ENCODE results near the gene SNX13. TPM values are rescaled to one million over a fixed set of nuclear protein-coding genes. Genes with fewer than 3 reads are reported as not detected.

The SNX13 gene
- total RNA-seq, 1 donor from 2014 or later: 35.5 TPM

DNA sequence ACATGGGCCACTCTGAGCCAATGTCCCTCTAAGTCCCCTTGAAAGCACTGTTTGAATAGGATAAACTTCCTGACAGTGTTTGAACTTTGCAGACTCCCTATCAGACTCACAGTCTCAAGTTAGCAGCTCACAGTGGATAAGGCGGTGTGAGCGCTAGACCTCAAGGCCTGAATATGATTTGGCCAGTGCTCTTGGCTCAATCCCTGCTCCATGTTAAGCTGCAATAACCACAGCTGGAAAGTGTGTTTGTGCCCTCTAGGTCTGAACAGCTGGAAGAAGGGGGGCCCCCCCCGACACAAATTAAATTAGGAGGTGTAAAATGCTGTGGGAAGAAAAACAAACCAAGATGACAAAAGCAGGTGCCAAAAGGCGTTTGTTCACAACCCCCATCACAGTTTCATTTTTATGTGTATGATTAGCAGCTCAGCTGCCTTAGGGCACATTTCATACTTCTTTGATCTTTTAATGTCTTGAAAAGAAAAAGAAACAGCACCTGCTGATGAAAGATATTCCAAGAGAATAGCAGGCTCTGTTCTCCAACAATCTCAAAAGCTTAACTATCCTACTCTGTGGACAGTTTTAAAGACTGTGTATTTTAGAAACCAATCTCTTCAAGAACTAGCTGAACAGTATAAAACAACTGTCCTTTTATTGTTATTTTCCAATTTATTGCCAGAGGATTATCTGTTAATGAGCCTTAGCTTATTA, 167.6 kb downstream of the SNX13 start:
- Mint-ChIP-seq H3K4me1 (ENCODE audit: low read depth) (peaks cover 6% of the 10 kb centered on the region), H3K36me3 (ENCODE audit: low read depth) (no peaks in the 10 kb centered on the region), H3K27ac (ENCODE audit: unreplicated experiment) (no peak overlapping the region), H3K9me3 (ENCODE audit: low read depth) (no peaks in the 10 kb centered on the region), H3K27me3 (ENCODE audit: low read depth) (no peaks in the 10 kb centered on the region), H3K4me3 (ENCODE audit: unreplicated experiment) (no peak overlapping the region)
- TF ChIP-seq, protein P1, sequence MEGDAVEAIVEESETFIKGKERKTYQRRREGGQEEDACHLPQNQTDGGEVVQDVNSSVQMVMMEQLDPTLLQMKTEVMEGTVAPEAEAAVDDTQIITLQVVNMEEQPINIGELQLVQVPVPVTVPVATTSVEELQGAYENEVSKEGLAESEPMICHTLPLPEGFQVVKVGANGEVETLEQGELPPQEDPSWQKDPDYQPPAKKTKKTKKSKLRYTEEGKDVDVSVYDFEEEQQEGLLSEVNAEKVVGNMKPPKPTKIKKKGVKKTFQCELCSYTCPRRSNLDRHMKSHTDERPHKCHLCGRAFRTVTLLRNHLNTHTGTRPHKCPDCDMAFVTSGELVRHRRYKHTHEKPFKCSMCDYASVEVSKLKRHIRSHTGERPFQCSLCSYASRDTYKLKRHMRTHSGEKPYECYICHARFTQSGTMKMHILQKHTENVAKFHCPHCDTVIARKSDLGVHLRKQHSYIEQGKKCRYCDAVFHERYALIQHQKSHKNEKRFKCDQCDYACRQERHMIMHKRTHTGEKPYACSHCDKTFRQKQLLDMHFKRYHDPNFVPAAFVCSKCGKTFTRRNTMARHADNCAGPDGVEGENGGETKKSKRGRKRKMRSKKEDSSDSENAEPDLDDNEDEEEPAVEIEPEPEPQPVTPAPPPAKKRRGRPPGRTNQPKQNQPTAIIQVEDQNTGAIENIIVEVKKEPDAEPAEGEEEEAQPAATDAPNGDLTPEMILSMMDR (IDR thresholded peaks at IDR 0.05): no peak
- no peak for DNase-seq (ENCODE audit: low spot score)

DNA sequence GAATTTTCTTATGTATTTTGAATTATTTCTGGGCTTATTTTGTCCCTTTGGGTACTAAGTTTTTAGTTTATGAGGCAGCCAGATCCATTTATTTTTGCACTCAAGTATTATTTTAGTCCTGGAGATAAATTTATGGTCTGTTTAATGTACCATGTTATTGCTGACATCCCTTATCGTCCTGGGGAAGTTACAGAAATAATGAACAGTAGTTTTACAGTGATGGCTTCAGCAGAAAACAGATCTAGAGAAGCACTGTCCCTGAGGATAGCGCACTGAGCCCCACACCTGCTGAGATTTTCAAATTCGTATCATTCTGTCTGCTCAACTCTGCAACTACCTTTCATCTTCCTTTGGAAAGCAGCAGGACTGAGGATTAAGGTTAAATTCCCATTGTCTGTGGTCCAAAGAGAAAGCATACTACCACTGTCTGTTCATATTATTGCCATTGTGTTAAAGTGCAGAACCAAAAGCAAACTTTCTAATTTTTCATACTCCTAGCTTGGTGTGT, 168.3 kb downstream of the SNX13 start:
- Mint-ChIP-seq H3K36me3 (ENCODE audit: low read depth) (no peaks in the 10 kb centered on the region), H3K4me1 (ENCODE audit: low read depth) (peaks cover 6% of the 10 kb centered on the region), H3K9me3 (ENCODE audit: low read depth) (peaks cover under 1% of the 10 kb centered on the region), H3K4me3 (ENCODE audit: unreplicated experiment) (no peak overlapping the region), H3K27me3 (ENCODE audit: low read depth) (no peaks in the 10 kb centered on the region), H3K27ac (ENCODE audit: unreplicated experiment) (no peak overlapping the region)
- TF ChIP-seq, protein P1 (IDR thresholded peaks at IDR 0.05): no peak
- no peak for DNase-seq (ENCODE audit: low spot score)

DNA sequence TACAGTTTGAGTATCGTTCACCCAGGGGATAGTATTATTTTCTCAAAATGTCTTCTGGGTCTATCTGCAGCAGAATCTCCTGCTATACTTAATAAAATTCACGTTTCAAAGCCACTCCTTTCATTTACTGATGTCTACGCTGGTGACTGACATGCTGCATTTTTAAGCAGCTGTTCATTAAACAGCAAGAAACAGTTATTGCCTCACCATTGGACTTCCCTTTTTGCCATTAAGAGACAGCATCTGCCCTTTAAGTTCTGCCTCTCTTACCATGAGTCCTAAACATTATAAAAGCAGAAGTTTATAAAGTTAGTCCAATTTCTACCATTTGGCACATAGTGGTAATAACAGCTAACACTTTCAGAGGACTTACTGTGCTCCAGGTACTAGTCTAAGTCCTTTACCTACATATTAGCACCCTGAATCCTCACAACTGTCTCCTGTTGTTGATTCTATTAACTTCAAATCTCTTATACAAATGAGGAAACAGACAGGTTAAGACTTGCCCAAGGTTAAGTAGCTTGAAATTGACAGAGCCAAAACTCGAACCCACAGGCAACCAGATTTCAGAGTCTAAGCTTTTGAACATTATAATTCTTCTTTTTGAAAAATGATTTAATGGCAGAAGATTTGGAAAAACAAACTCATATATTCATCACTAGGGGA, 169.5 kb downstream of the SNX13 start:
- DNase-seq (ENCODE audit: low spot score): no peak
- no peaks in the 10 kb centered on the region for H3K27me3 Mint-ChIP-seq (ENCODE audit: low read depth)
- H3K36me3 Mint-ChIP-seq (ENCODE audit: low read depth): no peaks in the 10 kb centered on the region
- H3K9me3 Mint-ChIP-seq (ENCODE audit: low read depth): peaks cover 5% of the 10 kb centered on the region
- H3K4me3 Mint-ChIP-seq (ENCODE audit: unreplicated experiment): no peak overlapping the region
- TF ChIP-seq, protein P1 (IDR thresholded peaks at IDR 0.05): no peak
- H3K27ac Mint-ChIP-seq (ENCODE audit: unreplicated experiment): no peak overlapping the region
- H3K4me1 Mint-ChIP-seq (ENCODE audit: low read depth): peaks cover 6% of the 10 kb centered on the region

DNA sequence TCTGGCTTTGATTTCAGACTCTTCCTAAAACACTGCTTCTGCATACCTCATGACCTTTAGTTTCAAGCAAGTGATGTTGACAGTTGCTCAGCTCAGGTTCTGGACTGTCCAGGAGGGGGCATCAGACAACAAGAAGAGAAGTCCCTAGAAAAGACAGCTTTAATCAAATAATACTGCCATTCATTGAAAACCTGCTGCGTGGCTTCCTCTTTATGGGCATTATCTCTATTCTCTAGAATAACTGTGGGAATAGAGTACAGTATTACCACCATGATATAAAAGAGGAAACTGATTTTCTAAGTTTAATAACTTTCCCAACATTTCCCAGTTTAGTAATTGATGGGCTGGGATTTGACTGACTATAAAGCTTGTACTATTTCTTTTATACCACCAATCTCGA, 170.4 kb downstream of the SNX13 start:
- TF ChIP-seq, protein P1 (IDR thresholded peaks at IDR 0.05): peak; percentile 91
- Mint-ChIP-seq H3K27ac (ENCODE audit: unreplicated experiment) (no peak overlapping the region), H3K27me3 (ENCODE audit: low read depth) (no peaks in the 10 kb centered on the region), H3K4me1 (ENCODE audit: low read depth) (peaks cover 6% of the 10 kb centered on the region), H3K4me3 (ENCODE audit: unreplicated experiment) (no peak overlapping the region), H3K36me3 (ENCODE audit: low read depth) (no peaks in the 10 kb centered on the region), H3K9me3 (ENCODE audit: low read depth) (peaks cover 12% of the 10 kb centered on the region)
- no peak for DNase-seq (ENCODE audit: low spot score)

DNA sequence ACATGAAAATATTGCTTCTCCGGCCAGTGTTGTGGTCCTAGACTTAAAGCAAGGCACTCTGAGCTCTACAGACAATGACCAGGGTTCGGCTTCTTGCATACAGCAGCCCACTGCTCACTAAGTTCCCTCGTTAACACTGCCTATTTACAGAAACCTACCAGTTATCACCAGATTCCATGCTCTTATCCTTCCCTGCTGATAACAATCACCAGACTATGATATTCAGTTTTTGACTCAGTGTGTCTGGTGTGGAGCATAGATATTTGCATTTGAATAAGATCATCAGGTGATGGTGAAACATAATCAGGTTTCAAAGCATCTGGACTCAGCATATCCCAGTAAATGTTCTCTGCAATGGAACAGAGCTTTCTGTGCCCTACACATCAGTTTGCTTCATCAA, 182.3 kb downstream of the SNX13 start:
- Mint-ChIP-seq H3K27ac (ENCODE audit: unreplicated experiment) (no peak overlapping the region), H3K9me3 (ENCODE audit: low read depth) (peaks cover 32% of the 10 kb centered on the region), H3K4me1 (ENCODE audit: low read depth) (no peaks in the 10 kb centered on the region), H3K4me3 (ENCODE audit: unreplicated experiment) (no peak overlapping the region), H3K36me3 (ENCODE audit: low read depth) (peaks cover 5% of the 10 kb centered on the region), H3K27me3 (ENCODE audit: low read depth) (no peaks in the 10 kb centered on the region)
- DNase-seq (ENCODE audit: low spot score): no peak
- TF ChIP-seq, protein P1 (IDR thresholded peaks at IDR 0.05): no peak

Data from chondrocyte (in vitro differentiated cells).